Activated effector memory CD4-positive, alpha-beta T cell treated with Interleukin-2 at 50 U/mL for 16 hours (primary cell): ENCODE measurements around the gene EFEMP2.
"Not testable (repeated sequence)": the region's sequence is repeated elsewhere in the genome, so short reads cannot be mapped to it uniquely, and the experiment has no call there.

Source experiments
- DNase-seq: peaks from one replicate; pipeline ENCODE4 v3.0.0-alpha.2; 2020

The EFEMP2 gene

DNA sequence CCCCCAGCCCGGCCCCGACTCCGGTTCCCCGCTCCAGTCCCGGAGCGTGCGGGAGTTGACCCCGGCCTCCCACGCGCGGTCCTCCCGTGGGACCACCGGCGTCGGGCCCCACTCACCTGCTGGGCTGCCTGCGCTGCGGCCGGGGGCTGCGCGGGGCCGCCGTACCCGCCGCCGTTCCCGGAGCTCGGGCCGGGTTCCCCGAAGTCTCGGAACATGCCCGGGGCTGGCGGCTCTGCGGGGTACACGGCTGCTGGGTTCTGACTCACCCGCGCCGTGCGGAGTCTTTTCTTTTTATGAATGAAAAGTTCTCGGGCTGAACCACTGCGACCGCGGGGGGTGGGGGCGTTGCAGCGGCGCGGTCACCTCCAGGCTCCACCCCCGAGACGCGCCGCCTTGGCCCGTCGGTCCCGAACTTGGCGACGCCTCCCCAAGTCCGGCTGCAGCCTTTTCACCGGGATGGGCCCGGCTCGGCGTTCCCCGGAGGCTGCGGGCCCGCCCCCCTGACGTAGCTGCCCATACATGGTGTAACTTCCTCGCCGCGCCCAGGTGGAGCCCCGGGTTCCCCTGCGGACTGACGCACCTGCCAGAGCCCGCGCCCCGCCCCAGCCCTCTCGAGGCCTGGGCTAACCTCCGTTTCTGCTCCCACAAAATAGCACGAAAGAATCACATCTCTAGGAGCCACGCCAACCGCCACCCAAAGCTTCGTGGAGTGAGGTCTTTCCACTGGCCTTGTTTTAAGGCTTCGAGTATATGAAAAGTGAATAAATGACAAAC is 27.7 kb upstream of the EFEMP2 start, which contains the start of gene FOSL1:
FOSL1 (minus strand) TSS at position 264 of the 774 bp plus-strand sequence; CDS start at position 215, 49 bp downstream.
- DNase-seq, result peak; percentile 86

DNA sequence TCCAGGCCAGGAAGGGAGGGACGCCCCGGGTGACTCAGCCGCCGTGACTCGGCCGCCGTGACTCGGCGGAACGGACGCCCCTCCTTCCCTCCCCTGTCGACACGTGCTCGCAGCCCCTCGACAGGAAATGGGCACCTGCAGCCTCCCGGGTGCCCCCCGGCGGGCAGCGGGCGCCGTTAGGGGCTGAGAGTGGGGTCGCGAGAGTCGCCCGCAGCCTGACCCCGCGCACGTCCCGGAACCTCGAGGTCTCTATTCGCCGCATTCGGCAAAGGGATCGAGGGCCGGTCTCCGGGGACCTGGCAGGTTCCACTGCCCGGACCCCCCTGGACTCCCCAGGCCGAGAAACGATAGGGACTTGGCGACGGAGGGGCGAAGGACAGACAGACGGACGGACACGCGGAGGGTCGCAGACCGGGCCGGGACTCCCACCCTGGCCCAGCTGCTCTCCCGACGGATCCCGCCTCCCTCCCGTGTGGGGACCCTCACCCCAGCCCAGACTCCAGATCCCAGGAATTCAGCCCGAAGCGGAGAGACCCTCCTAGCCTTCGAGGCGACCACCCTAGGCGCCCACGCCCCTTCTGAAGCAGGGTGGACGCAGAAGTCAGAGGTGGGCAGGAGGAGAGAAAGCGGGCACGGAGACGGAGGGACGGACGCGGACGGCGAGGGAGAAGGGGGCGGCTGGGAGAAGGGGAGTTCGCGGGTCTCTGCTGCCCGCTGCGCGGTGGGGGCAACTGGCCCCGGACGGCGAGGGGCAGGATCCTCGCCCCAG is 26.9 kb upstream of the EFEMP2 start:
- peak; percentile 35 for DNase-seq

DNA sequence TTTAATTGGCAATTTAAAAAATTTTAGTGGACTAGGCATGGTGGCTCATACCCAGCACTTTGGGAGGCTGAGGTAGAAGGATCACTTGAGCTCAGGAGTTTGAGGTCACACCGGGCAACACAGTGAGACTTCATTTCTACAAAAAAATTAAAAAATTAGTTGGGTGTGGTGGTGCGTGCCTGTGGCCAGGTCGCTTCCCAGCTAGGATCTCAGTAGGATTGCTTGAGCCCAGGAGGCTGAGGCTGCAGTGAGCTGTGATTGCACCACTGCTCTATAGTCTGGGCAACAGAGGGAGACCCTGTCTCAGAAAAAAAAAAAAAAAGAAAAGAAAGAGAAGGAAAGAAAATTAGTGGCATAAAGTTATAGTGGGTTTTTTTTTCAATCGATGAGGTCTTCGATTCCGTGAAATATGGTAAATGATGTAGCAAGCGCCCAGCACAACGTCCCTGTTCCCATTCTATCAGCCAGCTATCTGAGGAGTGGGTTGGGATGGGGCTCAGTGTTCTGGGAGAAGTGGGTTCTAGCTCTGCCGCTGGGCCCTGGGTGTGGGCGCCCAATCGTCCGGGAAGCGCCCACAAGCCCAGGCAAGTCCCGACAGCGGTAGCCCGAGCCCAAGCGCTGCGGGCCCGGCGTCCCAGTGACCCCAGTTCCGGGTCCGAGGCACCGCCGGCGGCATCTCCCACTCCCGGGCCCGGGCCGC is 26.2 kb upstream of the EFEMP2 start:
- no peak for DNase-seq

DNA sequence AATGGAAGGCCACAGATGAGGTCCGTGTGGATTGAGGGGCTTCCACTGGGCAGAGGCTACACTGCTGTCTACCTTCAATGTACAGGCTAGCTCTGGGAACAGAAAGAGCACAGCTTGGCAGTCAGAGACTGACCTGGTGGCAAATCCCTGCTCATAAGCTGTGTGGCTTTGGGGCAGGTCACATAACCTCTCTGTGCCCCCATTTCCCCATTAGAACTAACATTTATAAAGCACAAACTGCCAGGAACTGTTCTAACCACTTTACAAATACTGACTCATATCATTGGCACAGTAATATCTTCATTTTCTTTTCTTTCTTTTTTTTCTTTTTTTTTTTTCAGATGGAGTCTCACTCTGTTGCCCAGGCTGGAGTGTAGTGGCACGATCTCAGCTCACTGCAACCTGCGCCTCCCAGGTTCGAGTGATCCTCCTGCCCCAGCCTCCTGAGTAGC is 24.4 kb upstream of the EFEMP2 start:
- DNase-seq, result no peak

DNA sequence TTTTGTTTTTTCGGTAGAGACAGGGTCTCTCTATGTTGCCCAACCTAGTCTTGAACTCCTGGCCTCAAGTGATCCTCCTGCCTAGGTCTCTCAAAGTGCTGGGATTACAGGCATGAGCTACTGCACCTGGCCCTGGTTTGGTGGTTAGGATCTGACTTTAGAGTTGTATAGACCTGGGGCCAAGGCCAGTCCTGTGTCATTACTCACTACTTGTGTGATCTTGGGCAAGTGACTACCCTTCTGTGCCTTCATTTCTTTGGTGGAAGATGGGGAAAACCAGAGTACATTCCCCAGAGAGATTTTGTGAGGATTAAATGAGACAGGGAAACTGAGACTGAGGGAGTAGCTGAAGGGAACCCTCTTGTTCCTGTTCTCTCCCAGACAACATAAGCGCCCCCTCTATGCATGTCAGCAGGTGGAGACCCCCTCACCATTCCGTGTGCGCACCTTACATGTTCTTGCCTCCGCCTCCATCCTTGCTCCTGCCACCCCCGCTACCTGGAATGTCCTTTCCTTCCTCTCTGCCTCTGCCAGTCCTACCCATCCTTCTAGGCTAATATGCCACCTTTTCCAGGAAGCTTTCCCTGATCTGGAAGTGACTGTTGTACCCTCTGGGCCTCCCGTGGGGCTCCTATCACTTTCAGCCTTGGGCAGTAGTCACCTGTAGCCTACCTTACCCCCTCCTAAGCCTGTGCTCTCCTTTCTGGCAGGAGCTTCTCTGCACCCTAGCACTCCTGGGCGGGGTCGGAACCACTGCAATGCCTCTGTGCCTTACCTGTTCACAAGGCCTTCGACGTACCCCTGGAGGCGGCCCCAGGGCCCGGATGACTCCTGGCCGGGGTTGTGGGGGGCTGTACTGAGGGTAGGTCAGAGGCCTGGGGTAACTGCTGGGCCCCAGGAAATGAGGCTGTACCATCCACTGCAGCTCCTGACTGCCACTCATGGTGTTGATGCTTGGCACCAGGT is 23.7 kb upstream of the EFEMP2 start:
- DNase-seq, result no peak

DNA sequence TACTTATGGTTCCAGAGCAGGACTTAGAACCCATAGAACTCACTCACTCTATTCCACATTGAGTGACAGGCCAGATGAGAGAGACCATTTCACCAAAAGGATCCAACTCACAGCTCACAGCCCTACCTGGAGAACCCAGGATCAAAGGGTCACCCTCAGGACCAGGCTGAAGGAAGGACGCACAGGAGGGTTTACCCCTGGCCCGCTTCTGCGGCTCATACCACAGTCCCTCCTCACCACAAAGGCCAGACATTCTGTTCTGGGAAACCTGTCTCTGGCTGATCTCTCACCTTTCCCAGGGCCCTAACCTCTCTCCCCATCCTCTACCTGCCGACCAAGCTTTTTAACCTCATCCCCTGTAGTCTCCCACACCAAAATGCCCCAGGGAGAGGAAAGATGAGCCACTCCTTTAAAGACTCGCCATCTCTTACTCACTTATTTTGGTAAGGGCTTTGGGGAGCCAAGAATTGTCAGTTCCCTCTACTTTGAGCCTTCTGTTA is 22.9 kb upstream of the EFEMP2 start:
- no peak for DNase-seq

DNA sequence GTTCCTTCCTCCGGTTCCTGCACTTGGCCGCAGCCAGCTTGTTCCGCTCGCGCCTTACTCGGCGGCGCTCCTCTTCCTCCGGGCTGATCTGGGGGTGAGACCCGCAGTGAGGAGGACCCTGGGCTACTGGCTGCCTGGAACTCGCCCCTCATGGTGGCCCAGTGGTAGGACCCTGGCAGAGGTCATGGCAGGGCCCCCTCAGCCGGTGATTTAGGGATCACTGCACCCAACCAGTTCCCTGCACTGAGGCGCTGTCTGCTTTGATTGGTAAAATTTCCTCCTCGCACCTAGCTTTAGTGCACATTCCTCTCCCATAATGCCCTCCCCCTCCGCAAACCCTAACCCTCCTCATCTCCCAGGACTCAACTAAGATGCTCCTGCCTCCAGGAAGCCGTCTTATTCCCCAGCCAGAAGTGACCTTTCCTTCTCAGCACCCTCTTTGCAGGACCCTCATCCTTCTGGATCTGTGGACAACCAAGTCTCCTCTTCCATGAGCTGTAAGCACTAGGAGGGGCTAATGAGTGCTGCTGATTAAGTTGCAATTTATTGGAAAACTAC is 21.5 kb upstream of the EFEMP2 start:
- no peak for DNase-seq

DNA sequence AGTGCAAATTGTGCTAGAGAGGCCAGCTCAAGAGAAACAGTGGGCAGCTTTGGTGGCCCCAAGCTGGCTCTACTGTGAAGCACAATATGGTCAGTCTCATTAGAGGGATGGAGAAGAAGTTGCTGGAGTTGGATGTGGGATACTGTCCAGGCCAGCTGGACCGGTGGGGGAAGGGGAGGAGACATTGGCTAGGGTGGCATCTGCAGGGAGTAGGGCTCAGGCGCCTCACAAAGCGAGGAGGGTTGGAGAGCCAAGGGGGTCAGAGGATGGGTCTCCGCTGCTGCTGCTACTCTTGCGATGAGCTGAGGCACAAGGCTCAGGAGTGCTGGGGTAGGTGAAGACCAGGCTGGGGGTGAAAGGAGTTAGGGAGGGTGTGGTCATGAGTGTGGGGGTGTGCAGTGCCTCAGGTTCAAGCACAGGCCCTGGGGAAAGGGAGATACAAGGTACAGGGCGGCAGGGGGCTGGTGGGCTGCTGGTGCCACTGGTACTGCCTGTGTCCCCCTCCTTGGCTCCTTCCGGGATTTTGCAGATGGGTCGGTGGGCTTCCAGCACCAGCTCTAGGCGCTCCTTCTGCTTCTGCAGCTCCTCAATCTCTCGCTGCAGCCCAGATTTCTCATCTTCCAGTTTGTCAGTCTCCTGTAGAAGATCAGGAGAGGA is 20.2 kb upstream of the EFEMP2 start:
- no peak for DNase-seq

DNA sequence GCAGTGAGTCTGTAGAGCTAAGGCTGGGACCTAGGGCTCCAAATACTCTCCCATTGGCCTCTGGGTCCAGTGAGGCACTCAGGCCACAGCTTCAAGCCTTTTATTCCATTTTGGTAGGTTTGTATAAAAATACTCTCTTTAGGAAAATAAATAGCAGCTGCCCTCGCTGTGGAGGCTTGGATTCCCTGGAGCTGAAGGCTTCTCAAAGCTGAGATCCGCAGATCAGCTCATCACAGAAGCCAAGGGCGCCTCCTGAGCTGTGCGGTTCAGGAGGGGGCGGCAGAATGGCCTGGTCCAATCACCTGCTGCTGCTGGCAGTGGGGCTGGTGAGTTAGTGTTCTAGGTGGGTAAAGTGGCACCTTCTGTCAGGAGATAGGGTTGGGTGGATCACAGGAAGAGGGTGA is 19.5 kb upstream of the EFEMP2 start:
- not testable (repeated sequence) for DNase-seq

DNA sequence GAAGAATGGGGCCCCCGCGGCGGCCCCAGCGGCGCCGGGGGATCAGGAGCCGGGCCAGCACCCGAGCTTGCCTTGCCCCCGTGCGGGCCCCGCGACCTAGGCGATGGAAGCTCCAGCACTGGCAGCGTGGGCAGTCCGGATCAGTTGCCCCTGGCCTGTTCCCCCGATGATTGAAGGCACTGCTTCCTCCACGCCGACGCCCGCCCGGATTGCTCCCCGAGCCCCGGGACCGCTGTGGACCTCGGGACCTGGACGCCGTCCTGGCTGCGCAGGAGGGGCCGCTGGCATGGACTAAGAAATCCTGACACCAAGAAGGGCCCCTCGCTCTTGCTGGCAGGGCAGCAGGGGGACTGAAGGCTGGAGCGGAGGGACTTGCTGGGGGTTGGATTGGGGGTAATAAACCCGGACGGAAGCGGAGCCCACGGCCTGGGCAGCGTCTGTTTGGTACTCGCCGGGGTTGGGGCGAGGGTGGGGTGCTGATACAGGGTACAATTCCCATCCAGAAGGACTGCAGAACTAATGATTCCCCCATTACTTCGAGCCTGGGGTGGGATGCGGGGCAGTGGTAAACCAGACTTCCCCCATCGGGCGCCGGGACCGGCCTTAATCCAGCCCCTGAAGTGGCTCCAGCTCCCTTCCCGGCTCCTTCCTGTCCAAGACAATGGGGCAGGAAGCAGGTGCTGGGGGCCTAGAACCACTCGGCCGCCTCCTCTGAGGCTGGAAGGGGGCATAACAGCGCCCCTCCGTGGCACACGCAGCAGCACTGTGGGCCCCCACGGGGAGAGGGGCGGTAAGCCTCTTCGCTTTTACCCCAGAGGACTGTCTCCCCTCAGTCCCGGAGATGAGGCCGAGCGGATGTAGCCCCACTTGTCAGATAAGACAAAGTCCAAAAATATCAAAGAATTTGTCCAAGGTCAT is 18.9 kb upstream of the EFEMP2 start:
- DNase-seq, result no peak

DNA sequence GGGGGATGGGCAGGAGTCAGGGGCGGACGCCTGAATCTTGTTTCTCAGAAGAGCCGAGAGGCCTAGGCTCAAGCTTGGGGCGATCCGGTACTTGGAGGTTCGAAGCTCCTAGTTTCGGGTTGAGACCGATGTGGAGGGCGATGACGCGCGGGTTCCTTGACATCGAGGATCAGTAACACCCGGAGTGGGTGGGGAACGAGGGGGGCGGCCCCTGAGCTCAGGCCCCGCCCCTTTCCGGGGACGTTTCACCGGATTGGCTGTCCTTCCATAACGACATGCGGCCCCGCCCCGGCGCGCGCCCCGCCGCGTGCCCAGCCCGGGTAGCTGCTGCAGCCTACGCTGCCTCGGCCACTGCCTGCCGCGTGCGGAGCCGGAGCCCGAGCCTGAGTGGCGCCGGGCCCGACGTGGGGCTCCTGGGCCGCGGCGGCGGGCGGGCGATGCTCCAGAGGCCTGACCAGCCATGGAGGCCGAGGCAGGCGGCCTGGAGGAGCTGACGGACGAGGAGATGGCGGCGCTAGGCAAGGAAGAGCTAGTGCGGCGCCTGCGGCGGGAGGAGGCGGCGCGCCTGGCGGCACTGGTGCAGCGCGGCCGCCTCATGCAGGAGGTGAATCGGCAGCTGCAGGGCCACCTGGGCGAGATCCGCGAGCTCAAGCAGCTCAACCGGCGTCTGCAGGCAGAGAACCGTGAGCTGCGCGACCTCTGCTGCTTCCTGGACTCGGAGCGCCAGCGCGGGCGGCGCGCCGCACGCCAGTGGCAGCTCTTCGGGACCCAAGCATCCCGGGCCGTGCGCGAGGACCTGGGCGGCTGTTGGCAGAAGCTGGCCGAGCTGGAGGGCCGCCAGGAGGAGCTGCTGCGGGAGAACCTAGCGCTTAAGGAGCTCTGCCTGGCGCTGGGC is 18.0 kb upstream of the EFEMP2 start, which contains the start of gene CCDC85B:
CCDC85B (plus strand) TSS at position 350 of the 895 bp plus-strand sequence; CDS start at position 461, 111 bp downstream.
- DNase-seq, result peak; percentile 97

DNA sequence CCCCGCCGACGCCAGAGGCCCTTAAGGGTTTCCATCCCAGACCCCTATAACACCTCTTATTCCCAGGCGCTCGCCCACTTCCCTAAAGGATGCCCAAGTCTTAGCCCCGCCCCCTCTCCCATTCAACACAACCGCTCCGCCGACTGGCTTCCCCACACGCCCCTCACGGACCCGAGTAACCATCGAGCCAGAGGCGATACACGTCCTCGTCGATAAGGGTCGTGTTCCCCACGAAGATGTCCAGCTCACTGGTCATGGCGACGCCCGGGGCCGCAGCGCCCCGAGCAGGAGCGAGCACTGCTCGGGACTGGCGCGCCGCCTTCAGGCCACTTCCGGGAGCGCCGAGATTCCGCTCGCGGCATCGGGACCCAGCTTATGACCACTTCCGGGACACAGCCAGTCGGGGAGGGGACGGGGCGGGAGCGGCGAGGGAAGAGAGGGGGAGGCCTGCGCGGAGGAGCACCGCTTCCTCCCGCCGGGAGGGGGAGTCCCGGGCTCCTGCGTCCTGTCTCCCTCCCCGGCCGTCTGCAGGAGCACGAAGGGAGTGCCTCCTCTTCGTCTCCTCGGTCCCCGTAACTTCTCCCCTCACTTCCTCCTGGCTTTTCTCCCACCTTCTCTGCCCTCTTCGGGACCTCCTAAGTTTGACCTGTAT is 15.7 kb upstream of the EFEMP2 start, which contains the start of gene FIBP:
FIBP (minus strand) TSS at position 309 of the 652 bp plus-strand sequence; CDS start at position 256, 53 bp downstream.
- DNase-seq, result peak; percentile 94

DNA sequence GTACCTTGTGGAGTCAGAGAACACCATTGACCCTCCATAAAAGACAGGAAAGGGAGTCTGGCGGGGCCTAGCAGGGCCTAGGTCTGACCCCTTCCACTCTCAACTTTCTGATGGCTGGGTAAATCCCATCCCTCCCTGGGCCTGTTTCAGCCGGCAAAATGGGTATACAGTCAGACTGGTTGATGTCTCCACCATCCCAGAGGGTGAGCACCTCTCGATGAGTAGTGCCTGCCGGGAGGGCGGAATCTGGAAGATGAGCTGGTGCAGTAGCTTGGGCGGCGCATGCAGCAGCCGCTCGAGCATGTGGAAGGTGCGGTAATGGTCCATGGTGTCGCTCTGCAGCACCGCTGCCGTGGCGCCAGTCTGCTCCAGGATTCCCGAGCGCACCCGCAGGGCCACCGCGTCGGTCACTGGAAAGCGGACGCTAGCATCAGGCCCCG is 15.1 kb upstream of the EFEMP2 start:
- DNase-seq, result no peak

DNA sequence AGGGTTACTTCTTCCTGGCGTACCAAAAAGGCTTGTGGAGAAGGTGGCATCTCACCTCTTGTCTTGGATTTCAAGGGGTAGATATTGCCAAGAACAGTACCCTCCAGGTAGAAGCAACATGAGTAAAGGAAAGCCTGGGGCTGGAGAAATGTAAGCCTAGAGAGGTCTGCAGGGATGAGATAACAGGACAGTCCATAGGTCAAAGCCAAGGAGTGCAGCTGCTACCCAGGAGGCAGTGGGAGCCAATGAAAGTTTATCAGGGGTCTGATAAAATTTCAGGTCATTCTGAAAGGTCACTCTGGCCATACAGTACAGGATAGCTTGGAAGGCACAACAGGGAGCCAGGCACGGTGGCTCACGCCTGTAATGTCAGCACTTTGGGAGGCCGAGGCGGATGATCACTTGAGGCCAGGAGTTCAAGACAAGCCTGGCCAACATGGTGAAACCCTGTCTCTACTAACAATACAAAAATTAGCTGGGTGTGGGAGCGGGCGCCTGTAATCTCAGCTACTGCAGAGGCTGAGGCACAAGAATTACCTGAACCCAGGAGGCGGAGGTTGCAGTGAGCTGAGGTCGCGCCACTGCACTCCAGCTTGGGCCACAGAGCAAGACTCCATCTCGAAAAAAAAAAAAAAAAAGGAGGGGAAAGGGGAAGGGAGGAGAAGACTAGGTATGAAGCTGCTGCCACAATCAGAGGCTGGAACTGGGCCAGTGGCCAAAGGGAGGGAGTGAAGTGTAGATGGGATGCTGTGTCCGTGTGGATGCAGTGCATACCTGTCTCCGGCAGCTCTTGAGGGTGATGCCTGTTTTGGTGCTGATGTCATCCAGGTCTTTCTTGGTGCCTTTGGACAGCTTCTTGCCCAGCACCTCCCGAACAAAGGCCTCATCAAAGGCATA is 14.5 kb upstream of the EFEMP2 start:
- no peak for DNase-seq

DNA sequence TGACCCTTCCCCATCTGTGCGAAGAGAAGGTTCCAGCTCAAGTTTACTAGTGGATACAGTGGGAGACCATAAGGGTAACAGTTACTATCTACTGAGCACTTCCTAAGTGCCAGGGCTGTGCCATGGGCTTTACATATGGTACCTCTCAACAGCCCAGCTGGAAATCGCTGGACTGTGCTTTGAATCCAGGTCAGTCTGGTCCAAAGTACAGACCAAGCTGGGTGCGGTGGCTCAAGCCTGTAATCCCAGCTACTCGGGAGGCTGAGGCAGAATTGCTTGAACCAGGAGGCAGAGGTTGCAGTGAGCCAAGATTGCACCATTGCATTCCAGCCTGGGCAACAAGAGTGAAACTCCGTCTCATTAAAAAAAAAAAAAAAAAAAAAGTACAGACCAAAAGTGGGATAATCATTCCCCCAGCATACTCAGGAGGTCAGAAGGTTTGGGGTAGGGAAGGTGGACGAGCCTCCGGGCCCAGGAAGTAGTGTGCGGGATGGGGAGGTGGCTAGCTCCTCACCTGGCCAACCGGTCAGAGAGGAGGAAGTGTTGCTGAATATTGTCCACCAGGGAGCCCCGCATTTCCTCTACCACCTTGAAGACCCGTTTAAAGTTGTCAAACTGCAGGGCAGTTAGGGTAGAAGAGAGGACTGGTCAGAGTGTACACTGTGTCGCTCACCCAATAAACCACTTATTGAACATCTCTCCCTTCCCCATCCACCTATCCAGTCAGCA is 13.4 kb upstream of the EFEMP2 start:
- DNase-seq, result no peak

DNA sequence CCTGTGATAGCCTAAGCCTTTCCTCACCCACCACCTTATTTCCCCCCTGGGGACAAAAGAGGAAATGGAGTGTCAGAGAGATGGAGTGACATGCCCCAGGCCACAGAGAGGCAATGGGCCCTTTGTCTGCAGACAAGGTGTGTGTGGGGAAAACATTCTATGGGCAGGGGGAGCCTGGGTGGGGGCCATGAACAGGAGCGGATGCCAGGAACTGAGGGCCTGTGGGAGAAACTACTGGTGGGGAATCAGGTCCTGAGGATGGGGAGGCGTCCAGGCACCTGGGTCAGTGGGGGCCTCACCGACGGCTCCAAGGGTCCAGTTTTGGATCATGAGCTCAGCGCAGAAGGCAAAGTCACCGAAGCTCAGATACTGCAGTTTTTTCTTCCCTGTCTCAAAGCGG is 12.6 kb upstream of the EFEMP2 start:
- no peak for DNase-seq
